Measurements from ENCODE around the gene C8G. TPM values are rescaled to one million over a fixed set of nuclear protein-coding genes. Genes with fewer than 3 reads are reported as not detected.

Gene C8G
- total and polyA plus RNA-seq, 2 donors (not counting 1 experiment from before 2014, with no cell fraction given) = 1.7 to 2.8 TPM

DNA sequence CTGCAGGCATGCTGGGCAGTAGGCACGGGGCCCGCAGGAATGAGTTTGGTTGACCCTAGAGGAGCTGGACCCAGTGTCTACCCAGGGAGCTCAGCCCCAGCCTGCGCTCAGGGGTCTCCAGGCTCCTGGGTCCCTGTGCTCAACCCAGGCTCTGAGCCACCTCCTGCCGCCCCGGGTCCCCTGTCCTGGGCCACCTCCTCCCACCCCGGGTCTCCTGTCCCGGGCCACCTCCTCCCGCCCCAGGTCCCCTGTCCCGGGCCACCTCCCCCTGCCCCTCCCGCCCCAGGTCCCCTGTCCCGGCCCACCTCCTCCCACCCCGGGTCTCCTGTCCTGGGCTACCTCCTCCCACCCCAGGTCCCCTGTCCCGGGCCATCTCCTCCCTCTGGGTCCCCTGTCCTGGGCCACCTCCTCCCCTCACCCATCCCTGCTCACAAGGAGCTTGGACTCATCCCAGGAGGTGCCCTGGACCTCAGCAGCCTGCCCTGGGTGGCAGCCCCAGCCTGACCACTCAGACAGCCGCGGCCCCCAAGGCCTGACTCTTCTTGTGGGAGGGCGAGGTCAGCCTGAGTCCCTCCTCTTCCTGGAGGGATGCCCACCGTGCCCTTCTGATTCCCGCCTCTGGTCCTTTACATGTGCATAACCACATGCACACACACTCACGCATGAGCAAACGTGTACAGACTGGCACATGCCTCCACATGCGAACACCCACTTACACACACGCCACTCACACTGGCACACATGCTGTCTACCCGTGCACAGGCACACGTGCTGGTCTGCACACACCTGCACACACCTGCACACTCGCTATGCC lies 9.4 kb downstream of the C8G start:
- no peaks in the 10 kb centered on the region for H4K20me1 ChIP-seq (ENCODE audit: control insufficient read depth, insufficient read depth, low read length, poor library complexity, severe bottlenecking)
- ATAC-seq (ENCODE audit: low read depth) (no peak), DNase-seq (no peak)
- Mint-ChIP-seq H3K27me3 (no peaks in the 10 kb centered on the region), H3K4me1 (peaks cover 4% of the 10 kb centered on the region), H3K4me3 (no peak overlapping the region), H3K27ac (no peak overlapping the region), H3K9me3 (ENCODE audit: insufficient read depth) (no peaks in the 10 kb centered on the region)
- no peak overlapping the region for H3K27ac ChIP-seq (ENCODE audit: low read length in 2 of 2)
- H3K4me1 ChIP-seq (ENCODE audit: control insufficient read depth in 2 of 2, insufficient read depth in 2 of 2, low read length in 2 of 2) = peaks cover 5 to 8% of the 10 kb centered on the region in 2 donors
- peaks cover 0 to 6% (median 0%) of the 10 kb centered on the region in 4 experiments for H3K27me3 ChIP-seq (replicated peaks in 1 of 4; ENCODE audit: control extremely low read depth in 1 of 4, control insufficient read depth in 3 of 4, insufficient read depth in 4 of 4, low read length in 3 of 4)
- no peak overlapping the region for H3K9ac ChIP-seq (ENCODE audit: low read length)
- CTCF ChIA-PET = no interaction called here
- intact Hi-C loops (cut with micrococcal nuclease) = no loop called here
- TF ChIP-seq EZH2 (IDR thresholded peaks at IDR 0.05; ENCODE audit: borderline replicate concordance, insufficient read depth, low read depth, low read length, poor library complexity, severe bottlenecking) = no peak
- TF ChIP-seq, protein P1, sequence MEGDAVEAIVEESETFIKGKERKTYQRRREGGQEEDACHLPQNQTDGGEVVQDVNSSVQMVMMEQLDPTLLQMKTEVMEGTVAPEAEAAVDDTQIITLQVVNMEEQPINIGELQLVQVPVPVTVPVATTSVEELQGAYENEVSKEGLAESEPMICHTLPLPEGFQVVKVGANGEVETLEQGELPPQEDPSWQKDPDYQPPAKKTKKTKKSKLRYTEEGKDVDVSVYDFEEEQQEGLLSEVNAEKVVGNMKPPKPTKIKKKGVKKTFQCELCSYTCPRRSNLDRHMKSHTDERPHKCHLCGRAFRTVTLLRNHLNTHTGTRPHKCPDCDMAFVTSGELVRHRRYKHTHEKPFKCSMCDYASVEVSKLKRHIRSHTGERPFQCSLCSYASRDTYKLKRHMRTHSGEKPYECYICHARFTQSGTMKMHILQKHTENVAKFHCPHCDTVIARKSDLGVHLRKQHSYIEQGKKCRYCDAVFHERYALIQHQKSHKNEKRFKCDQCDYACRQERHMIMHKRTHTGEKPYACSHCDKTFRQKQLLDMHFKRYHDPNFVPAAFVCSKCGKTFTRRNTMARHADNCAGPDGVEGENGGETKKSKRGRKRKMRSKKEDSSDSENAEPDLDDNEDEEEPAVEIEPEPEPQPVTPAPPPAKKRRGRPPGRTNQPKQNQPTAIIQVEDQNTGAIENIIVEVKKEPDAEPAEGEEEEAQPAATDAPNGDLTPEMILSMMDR (IDR thresholded peaks at IDR 0.05) = no peak
- H2AFZ ChIP-seq (ENCODE audit: insufficient read depth, low read depth, low read length, poor library complexity, severe bottlenecking) = no peak overlapping the region
- WGBS (ENCODE audit: insufficient coverage) = 90% methylated on average over 17 of the region's 25 CpGs
- no peak overlapping the region for H3K4me3 ChIP-seq (ENCODE audit: control extremely low read depth in 1 of 5, extremely low read depth in 1 of 5, insufficient read depth in 1 of 5, low read depth in 2 of 5, low read length in 4 of 5)
- H3K4me2 ChIP-seq (replicated peaks; ENCODE audit: low read depth, low read length, poor library complexity, severe bottlenecking) = no peak overlapping the region
- H3K36me3 ChIP-seq (replicated peaks in 1 of 2; ENCODE audit: control extremely low read depth in 1 of 2, control insufficient read depth in 1 of 2, extremely low read depth in 1 of 2, insufficient read depth in 2 of 2, low read length in 1 of 2) = no peaks in the 10 kb centered on the region
- H3K79me2 ChIP-seq (ENCODE audit: control insufficient read depth, insufficient read depth, low read length) = no peaks in the 10 kb centered on the region
- H3K9me3 ChIP-seq (ENCODE audit: control extremely low read depth in 1 of 3, control insufficient read depth in 2 of 3, insufficient read depth in 1 of 3, low read length in 2 of 3) = peaks cover 0 to 2% (median 0%) of the 10 kb centered on the region in 3 donors
- POLR2A ChIA-PET = no interaction called here

DNA sequence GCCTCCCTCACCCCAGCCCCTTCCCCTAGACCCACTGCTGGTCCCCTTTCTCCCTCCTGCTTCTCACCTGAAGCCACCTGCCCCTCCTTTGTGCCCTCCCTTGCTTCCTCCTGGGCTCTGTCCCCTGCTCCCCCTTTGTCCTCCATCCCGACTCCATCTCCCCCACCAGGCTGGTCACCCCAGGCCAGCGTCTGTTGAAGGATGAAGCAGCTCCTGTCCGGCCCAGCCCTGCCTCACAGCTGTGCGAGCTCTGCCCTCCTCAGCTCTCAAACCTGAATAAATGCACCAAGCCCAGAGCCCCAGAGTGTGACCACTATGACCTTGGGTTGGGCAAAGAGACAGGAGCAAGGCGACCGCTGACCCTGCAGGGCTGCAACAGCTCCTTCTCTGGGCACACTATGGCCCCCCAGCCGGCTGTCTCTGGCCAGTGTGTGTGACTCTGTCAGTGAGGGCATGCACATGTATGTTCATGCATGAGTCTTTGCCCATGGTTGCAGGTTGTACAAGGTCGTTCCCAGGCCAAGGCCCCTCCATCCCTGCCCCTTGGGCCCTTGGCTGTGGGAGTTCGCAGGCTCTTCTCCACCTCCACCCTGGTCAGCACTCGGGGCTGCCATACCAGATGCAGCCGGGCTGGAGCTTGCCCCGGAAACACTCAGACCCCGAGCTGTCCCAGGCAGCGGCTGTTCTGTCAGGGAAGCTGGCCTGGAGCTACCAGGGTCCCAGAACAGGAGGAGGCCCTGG lies 10.3 kb downstream of the C8G start:
- Mint-ChIP-seq H3K4me3 (no peak overlapping the region), H3K27me3 (no peaks in the 10 kb centered on the region), H3K4me1 (no peaks in the 10 kb centered on the region), H3K27ac (no peak overlapping the region), H3K9me3 (ENCODE audit: insufficient read depth) (no peaks in the 10 kb centered on the region)
- H3K36me3 ChIP-seq (replicated peaks in 1 of 2; ENCODE audit: control extremely low read depth in 1 of 2, control insufficient read depth in 1 of 2, extremely low read depth in 1 of 2, insufficient read depth in 2 of 2, low read length in 1 of 2) = no peaks in the 10 kb centered on the region
- ChIA-PET POLR2A (no interaction called here), CTCF (no interaction called here)
- DNase-seq (no peak), ATAC-seq (ENCODE audit: low read depth) (no peak)
- no peak overlapping the region for H3K4me3 ChIP-seq (ENCODE audit: control extremely low read depth in 1 of 5, extremely low read depth in 1 of 5, insufficient read depth in 1 of 5, low read depth in 2 of 5, low read length in 4 of 5)
- intact Hi-C loops (cut with micrococcal nuclease) = no loop called here
- H3K4me2 ChIP-seq (replicated peaks; ENCODE audit: low read depth, low read length, poor library complexity, severe bottlenecking) = no peak overlapping the region
- no peaks in the 10 kb centered on the region for H4K20me1 ChIP-seq (ENCODE audit: control insufficient read depth, insufficient read depth, low read length, poor library complexity, severe bottlenecking)
- no peak overlapping the region for H3K27ac ChIP-seq (ENCODE audit: low read length in 2 of 2)
- 92% methylated on average over 14 of the region's 14 CpGs for WGBS (ENCODE audit: insufficient coverage)
- H3K9ac ChIP-seq (ENCODE audit: low read length) = no peak overlapping the region
- peaks cover 0 to 2% (median 0%) of the 10 kb centered on the region in 3 donors for H3K9me3 ChIP-seq (ENCODE audit: control extremely low read depth in 1 of 3, control insufficient read depth in 2 of 3, insufficient read depth in 1 of 3, low read length in 2 of 3)
- no peak overlapping the region for H2AFZ ChIP-seq (ENCODE audit: insufficient read depth, low read depth, low read length, poor library complexity, severe bottlenecking)
- peaks cover 3 to 4% of the 10 kb centered on the region in 2 donors for H3K4me1 ChIP-seq (ENCODE audit: control insufficient read depth in 2 of 2, insufficient read depth in 2 of 2, low read length in 2 of 2)
- peaks cover 0 to 6% (median under 1%) of the 10 kb centered on the region in 4 experiments for H3K27me3 ChIP-seq (replicated peaks in 1 of 4; ENCODE audit: control extremely low read depth in 1 of 4, control insufficient read depth in 3 of 4, insufficient read depth in 4 of 4, low read length in 3 of 4)
- no peaks in the 10 kb centered on the region for H3K79me2 ChIP-seq (ENCODE audit: control insufficient read depth, insufficient read depth, low read length)
- TF ChIP-seq EZH2 (IDR thresholded peaks at IDR 0.05; ENCODE audit: borderline replicate concordance, insufficient read depth, low read depth, low read length, poor library complexity, severe bottlenecking) = no peak
- TF ChIP-seq, protein P1 (IDR thresholded peaks at IDR 0.05) = no peak

All from B cell (primary cell).